Midbrain (tissue), 1 donor: ENCODE data around the gene ADARB2.

Source experiments
- DNase-seq: peaks from one replicate; lab custom pipeline; 2025; lab: John Stamatoyannopoulos, UW

ADARB2 gene

GRCh38 chr10:1736144-1736971, 967 bp downstream of the ADARB2 start:
- DNase-seq = no peak

- no peak for DNase-seq
Measured at GRCh38 chr10:1735562-1735961, 1.8 kb downstream of the ADARB2 start.

GRCh38 chr10:1734288-1734687, 3.0 kb downstream of the ADARB2 start:
- DNase-seq = no peak

GRCh38 chr10:1733720-1734119, 3.6 kb downstream of the ADARB2 start:
- DNase-seq = no peak

GRCh38 chr10:1732564-1732996, 4.7 kb downstream of the ADARB2 start:
- DNase-seq = no peak

GRCh38 chr10:1731592-1731991, 5.7 kb downstream of the ADARB2 start:
- no peak for DNase-seq

GRCh38 chr10:1729751-1730150, 7.6 kb downstream of the ADARB2 start:
- DNase-seq = no peak

- no peak for DNase-seq
Measured at GRCh38 chr10:1726861-1727260, 10.5 kb downstream of the ADARB2 start.

GRCh38 chr10:1724921-1725488, 12.3 kb downstream of the ADARB2 start:
- DNase-seq = no peak

GRCh38 chr10:1716839-1717238, 20.5 kb downstream of the ADARB2 start:
- DNase-seq = no peak

- DNase-seq = no peak
Measured at GRCh38 chr10:1715821-1716220, 21.5 kb downstream of the ADARB2 start.

GRCh38 chr10:1712944-1713671, 24.2 kb downstream of the ADARB2 start:
- no peak for DNase-seq

GRCh38 chr10:1712314-1712713, 25.0 kb downstream of the ADARB2 start:
- DNase-seq = no peak

- no peak for DNase-seq
Measured at GRCh38 chr10:1709161-1709560, 28.2 kb downstream of the ADARB2 start.

- DNase-seq = no peak
Measured at GRCh38 chr10:1708746-1709145, 28.6 kb downstream of the ADARB2 start.

GRCh38 chr10:1706711-1707110, 30.6 kb downstream of the ADARB2 start:
- no peak for DNase-seq

- no peak for DNase-seq
Measured at GRCh38 chr10:1706256-1706655, 31.1 kb downstream of the ADARB2 start.

- DNase-seq = no peak
Measured at GRCh38 chr10:1698185-1698584, 39.1 kb downstream of the ADARB2 start.

- no peak for DNase-seq
Measured at GRCh38 chr10:1696106-1696505, 41.2 kb downstream of the ADARB2 start.

- no peak for DNase-seq
Measured at GRCh38 chr10:1690086-1690485, 47.2 kb downstream of the ADARB2 start.

- DNase-seq = no peak
Measured at GRCh38 chr10:1688531-1688930, 48.8 kb downstream of the ADARB2 start.

GRCh38 chr10:1687623-1688150, 49.6 kb downstream of the ADARB2 start:
- DNase-seq = no peak

GRCh38 chr10:1687190-1687589, 50.1 kb downstream of the ADARB2 start:
- DNase-seq = no peak
